ENCODE measurements around the gene FRYL. TPM values are rescaled to one million over a fixed set of nuclear protein-coding genes. Genes with fewer than 3 reads are reported as not detected.
"Not testable (repeated sequence)": the region's sequence is repeated elsewhere in the genome, so short reads cannot be mapped to it uniquely, and the experiment has no call there.

Gene FRYL
- total and polyA plus RNA-seq, 5 donors from 2014 or later: 27.5 to 135 (median 34.0) TPM

DNA sequence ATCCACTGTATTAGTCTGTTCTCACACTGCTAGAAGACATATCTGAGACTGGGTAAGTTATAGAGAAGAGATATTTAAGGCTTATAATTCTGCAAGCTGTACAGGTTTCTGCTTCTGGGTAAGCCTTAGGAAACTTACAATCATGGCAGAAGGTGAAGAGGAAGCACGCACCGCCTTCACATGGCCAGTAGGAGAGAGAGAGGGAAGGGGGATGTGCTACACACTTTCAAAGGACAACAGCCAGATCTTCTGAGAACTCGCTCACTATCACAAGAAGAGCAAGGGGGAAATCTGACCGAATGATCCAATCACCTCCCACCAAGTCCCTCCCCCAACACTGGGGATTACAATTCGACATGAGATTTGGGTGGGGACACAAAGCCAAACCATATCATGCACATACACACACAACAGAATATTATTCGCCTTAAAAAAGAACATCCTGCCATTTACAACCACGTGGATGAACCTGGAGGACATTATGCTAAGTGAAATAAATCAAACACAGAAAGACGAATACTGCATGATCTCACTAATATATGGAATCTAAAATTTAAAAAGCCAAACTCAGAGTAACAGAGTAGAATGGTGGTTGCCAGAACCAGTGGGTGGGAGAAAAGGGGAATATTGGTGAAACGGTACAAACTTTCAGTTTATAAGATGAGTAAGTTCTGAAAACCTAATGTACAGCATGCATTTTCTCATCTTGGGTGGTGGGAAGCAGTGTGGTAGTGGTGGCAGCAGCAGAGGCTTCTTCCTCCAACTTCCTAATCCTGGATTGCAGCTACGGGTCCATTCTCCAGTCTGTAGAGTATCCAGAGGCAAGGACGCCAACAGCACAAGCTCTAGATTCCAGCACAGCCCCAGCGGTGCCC is 12.8 kb downstream of the FRYL start:
- Mint-ChIP-seq H3K9me3 (peaks cover 0 to 1% (median 0%) of the 10 kb centered on the region in 7 donors), H3K4me1 (peaks cover 22 to 79% (median 55%) of the 10 kb centered on the region in 4 donors), H3K27ac (no peak overlapping the region), H3K4me3 (peak overlapping the region in 1 of 4 donors; percentile 35), H3K36me3 (peaks cover 10% of the 10 kb centered on the region), H3K27me3 (no peaks in the 10 kb centered on the region)
- Histone ChIP-seq H3K4me1 (ENCODE audit: control insufficient read depth, insufficient read depth, low read length, poor library complexity, severe bottlenecking) (peaks cover 20% of the 10 kb centered on the region), H3K4me3 (ENCODE audit: low read depth, low read length) (peak overlapping the region; percentile 1), H3K9me3 (ENCODE audit: control insufficient read depth in 2 of 2, low read length in 2 of 2) (no peaks in the 10 kb centered on the region), H3K27ac (ENCODE audit: insufficient read depth, low read length, poor library complexity, severe bottlenecking) (no peak overlapping the region), H3K27me3 (ENCODE audit: control insufficient read depth, insufficient read depth, low read length) (no peaks in the 10 kb centered on the region), H3K36me3 (ENCODE audit: control insufficient read depth, insufficient read depth, low read length) (peaks cover 1% of the 10 kb centered on the region)
- DNase-seq: no peak
- ATAC-seq (ENCODE audit: low read depth in 2 of 2): no peak

GRCh38 chr4:48766131-48766792 is 13.8 kb downstream of the FRYL start:
- peak overlapping the region in 2 of 4 donors; percentile 0 to 35 for H3K4me3 Mint-ChIP-seq
- DNase-seq (no peak), ATAC-seq (ENCODE audit: low read depth in 2 of 2) (no peak)
- peaks cover 13% of the 10 kb centered on the region for H3K36me3 Mint-ChIP-seq
- no peaks in the 10 kb centered on the region for H3K9me3 ChIP-seq (ENCODE audit: control insufficient read depth in 2 of 2, low read length in 2 of 2)
- H3K36me3 ChIP-seq (ENCODE audit: control insufficient read depth, insufficient read depth, low read length): peaks cover 4% of the 10 kb centered on the region
- no peaks in the 10 kb centered on the region for H3K27me3 ChIP-seq (ENCODE audit: control insufficient read depth, insufficient read depth, low read length)
- peak overlapping the region; percentile 8 for H3K4me3 ChIP-seq (ENCODE audit: low read depth, low read length)
- peaks cover 21 to 81% (median 51%) of the 10 kb centered on the region in 4 donors for H3K4me1 Mint-ChIP-seq
- H3K9me3 Mint-ChIP-seq: peaks cover 0 to 1% (median 0%) of the 10 kb centered on the region in 7 donors
- peaks cover 16% of the 10 kb centered on the region for H3K4me1 ChIP-seq (ENCODE audit: control insufficient read depth, insufficient read depth, low read length, poor library complexity, severe bottlenecking)
- no peak overlapping the region for H3K27ac ChIP-seq (ENCODE audit: insufficient read depth, low read length, poor library complexity, severe bottlenecking)
- no peaks in the 10 kb centered on the region for H3K27me3 Mint-ChIP-seq
- no peak overlapping the region for H3K27ac Mint-ChIP-seq

GRCh38 chr4:48762408-48762807 is 17.7 kb downstream of the FRYL start:
- Histone ChIP-seq H3K27ac (ENCODE audit: insufficient read depth, low read length, poor library complexity, severe bottlenecking) (no peak overlapping the region), H3K36me3 (ENCODE audit: control insufficient read depth, insufficient read depth, low read length) (peaks cover 4% of the 10 kb centered on the region), H3K9me3 (ENCODE audit: control insufficient read depth in 2 of 2, low read length in 2 of 2) (no peaks in the 10 kb centered on the region), H3K4me3 (ENCODE audit: low read depth, low read length) (peak overlapping the region; percentile 4), H3K4me1 (ENCODE audit: control insufficient read depth, insufficient read depth, low read length, poor library complexity, severe bottlenecking) (peaks cover 11% of the 10 kb centered on the region), H3K27me3 (ENCODE audit: control insufficient read depth, insufficient read depth, low read length) (no peaks in the 10 kb centered on the region)
- DNase-seq (no peak), ATAC-seq (ENCODE audit: low read depth in 2 of 2) (no peak)
- no peak overlapping the region for H3K4me3 Mint-ChIP-seq
- peaks cover 17 to 58% (median 35%) of the 10 kb centered on the region in 4 donors for H3K4me1 Mint-ChIP-seq
- peaks cover 0 to 3% (median 0%) of the 10 kb centered on the region in 7 donors for H3K9me3 Mint-ChIP-seq
- peaks cover 21% of the 10 kb centered on the region for H3K36me3 Mint-ChIP-seq
- no peak overlapping the region for H3K27ac Mint-ChIP-seq
- no peaks in the 10 kb centered on the region for H3K27me3 Mint-ChIP-seq

- peak overlapping the region in 2 of 3 donors; percentile 17 to 69 for H3K27ac Mint-ChIP-seq
- no peak for DNase-seq
Measured at GRCh38 chr4:48761286-48761685, 18.8 kb downstream of the FRYL start.

GRCh38 chr4:48758703-48759102 is 21.4 kb downstream of the FRYL start:
- H3K4me3 Mint-ChIP-seq; H3K27me3 ChIP-seq (ENCODE audit: control insufficient read depth, insufficient read depth, low read length); ATAC-seq (ENCODE audit: low read depth in 2 of 2); H3K27ac Mint-ChIP-seq; H3K36me3 ChIP-seq (ENCODE audit: control insufficient read depth, insufficient read depth, low read length); DNase-seq; H3K9me3 Mint-ChIP-seq; H3K9me3 ChIP-seq (ENCODE audit: control insufficient read depth in 2 of 2, low read length in 2 of 2); H3K27ac ChIP-seq (ENCODE audit: insufficient read depth, low read length, poor library complexity, severe bottlenecking); H3K27me3 Mint-ChIP-seq; H3K4me3 ChIP-seq (ENCODE audit: low read depth, low read length); H3K4me1 ChIP-seq (ENCODE audit: control insufficient read depth, insufficient read depth, low read length, poor library complexity, severe bottlenecking): not testable (repeated sequence)
- H3K4me1 Mint-ChIP-seq: peaks cover 27 to 58% (median 31%) of the 10 kb centered on the region in 4 donors
- H3K36me3 Mint-ChIP-seq: peaks cover 26% of the 10 kb centered on the region

More at GRCh38 chr4:48761286-48761685, 18.8 kb downstream of the FRYL start:
- H3K4me3 ChIP-seq (ENCODE audit: low read depth, low read length): no peak overlapping the region
- no peaks in the 10 kb centered on the region for H3K27me3 Mint-ChIP-seq
- ATAC-seq (ENCODE audit: low read depth in 2 of 2): no peak
- H3K27ac ChIP-seq (ENCODE audit: insufficient read depth, low read length, poor library complexity, severe bottlenecking): no peak overlapping the region
- peaks cover 20 to 57% (median 32%) of the 10 kb centered on the region in 4 donors for H3K4me1 Mint-ChIP-seq
- peaks cover 4% of the 10 kb centered on the region for H3K36me3 ChIP-seq (ENCODE audit: control insufficient read depth, insufficient read depth, low read length)
- H3K4me1 ChIP-seq (ENCODE audit: control insufficient read depth, insufficient read depth, low read length, poor library complexity, severe bottlenecking): peaks cover 8% of the 10 kb centered on the region
- H3K27me3 ChIP-seq (ENCODE audit: control insufficient read depth, insufficient read depth, low read length): no peaks in the 10 kb centered on the region
- no peak overlapping the region for H3K4me3 Mint-ChIP-seq
- peaks cover 20% of the 10 kb centered on the region for H3K36me3 Mint-ChIP-seq
- no peaks in the 10 kb centered on the region for H3K9me3 ChIP-seq (ENCODE audit: control insufficient read depth in 2 of 2, low read length in 2 of 2)
- peaks cover 0 to 3% (median 0%) of the 10 kb centered on the region in 7 donors for H3K9me3 Mint-ChIP-seq

DNA sequence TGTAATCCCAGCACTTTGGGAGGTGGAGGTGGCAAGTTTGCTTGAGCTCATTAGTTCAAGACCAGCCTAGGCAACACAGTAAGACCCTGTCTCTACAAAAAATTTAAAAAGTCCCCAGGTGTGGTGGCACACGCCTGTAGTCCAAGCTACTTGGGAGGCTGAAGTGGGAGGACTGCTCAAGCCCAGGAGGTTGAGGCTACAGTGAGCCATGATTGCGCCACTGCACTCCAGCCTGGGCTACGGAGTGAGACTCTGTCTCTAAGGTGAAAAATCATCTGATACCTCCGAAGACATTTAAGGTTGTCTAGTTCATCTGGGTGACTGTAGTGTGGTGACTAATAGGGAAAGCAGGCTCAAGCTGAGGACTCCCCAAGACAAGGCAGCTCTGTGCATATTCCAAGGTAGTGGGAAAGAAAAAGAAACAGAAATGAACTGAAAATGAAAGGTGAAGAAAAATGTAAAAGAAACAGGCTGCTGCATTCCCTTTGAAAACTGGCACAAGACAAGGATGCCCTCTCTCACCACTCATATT is 23.3 kb downstream of the FRYL start:
- no peaks in the 10 kb centered on the region for H3K36me3 ChIP-seq (ENCODE audit: control insufficient read depth, insufficient read depth, low read length)
- no peak for DNase-seq
- peaks cover 0 to 6% (median 0%) of the 10 kb centered on the region in 7 donors for H3K9me3 Mint-ChIP-seq
- no peak overlapping the region for H3K4me3 ChIP-seq (ENCODE audit: low read depth, low read length)
- peak overlapping the region in 2 of 3 donors; percentile 12 to 52 for H3K27ac Mint-ChIP-seq
- no peaks in the 10 kb centered on the region for H3K9me3 ChIP-seq (ENCODE audit: control insufficient read depth in 2 of 2, low read length in 2 of 2)
- H3K4me1 ChIP-seq (ENCODE audit: control insufficient read depth, insufficient read depth, low read length, poor library complexity, severe bottlenecking): no peaks in the 10 kb centered on the region
- no peak for ATAC-seq (ENCODE audit: low read depth in 2 of 2)
- H3K27ac ChIP-seq (ENCODE audit: insufficient read depth, low read length, poor library complexity, severe bottlenecking): no peak overlapping the region
- H3K4me1 Mint-ChIP-seq: peaks cover 40 to 64% (median 43%) of the 10 kb centered on the region in 4 donors
- no peaks in the 10 kb centered on the region for H3K27me3 Mint-ChIP-seq
- no peak overlapping the region for H3K4me3 Mint-ChIP-seq
- no peaks in the 10 kb centered on the region for H3K27me3 ChIP-seq (ENCODE audit: control insufficient read depth, insufficient read depth, low read length)
- peaks cover 23% of the 10 kb centered on the region for H3K36me3 Mint-ChIP-seq

GRCh38 chr4:48755281-48755680 is 24.8 kb downstream of the FRYL start:
- DNase-seq (no peak), ATAC-seq (ENCODE audit: low read depth in 2 of 2) (no peak)
- peaks cover 4% of the 10 kb centered on the region for H3K4me1 ChIP-seq (ENCODE audit: control insufficient read depth, insufficient read depth, low read length, poor library complexity, severe bottlenecking)
- no peaks in the 10 kb centered on the region for H3K9me3 ChIP-seq (ENCODE audit: control insufficient read depth in 2 of 2, low read length in 2 of 2)
- H3K4me1 Mint-ChIP-seq: peaks cover 48 to 72% (median 52%) of the 10 kb centered on the region in 4 donors
- H3K36me3 Mint-ChIP-seq: peaks cover 23% of the 10 kb centered on the region
- H3K27me3 ChIP-seq (ENCODE audit: control insufficient read depth, insufficient read depth, low read length): no peaks in the 10 kb centered on the region
- H3K4me3 ChIP-seq (ENCODE audit: low read depth, low read length): no peak overlapping the region
- peaks cover 0 to 6% (median 0%) of the 10 kb centered on the region in 7 donors for H3K9me3 Mint-ChIP-seq
- H3K27ac Mint-ChIP-seq: no peak overlapping the region
- H3K27ac ChIP-seq (ENCODE audit: insufficient read depth, low read length, poor library complexity, severe bottlenecking): no peak overlapping the region
- no peak overlapping the region for H3K4me3 Mint-ChIP-seq
- no peaks in the 10 kb centered on the region for H3K27me3 Mint-ChIP-seq
- no peaks in the 10 kb centered on the region for H3K36me3 ChIP-seq (ENCODE audit: control insufficient read depth, insufficient read depth, low read length)
